SK-N-DZ (cell line): ENCODE data around the gene CDH4.

Experiments used
- DNase-seq: peaks from one replicate; pipeline ENCODE4 v3.0.0-alpha.2; 2015; ENCODE audit warnings: low spot score

The CDH4 gene

DNA sequence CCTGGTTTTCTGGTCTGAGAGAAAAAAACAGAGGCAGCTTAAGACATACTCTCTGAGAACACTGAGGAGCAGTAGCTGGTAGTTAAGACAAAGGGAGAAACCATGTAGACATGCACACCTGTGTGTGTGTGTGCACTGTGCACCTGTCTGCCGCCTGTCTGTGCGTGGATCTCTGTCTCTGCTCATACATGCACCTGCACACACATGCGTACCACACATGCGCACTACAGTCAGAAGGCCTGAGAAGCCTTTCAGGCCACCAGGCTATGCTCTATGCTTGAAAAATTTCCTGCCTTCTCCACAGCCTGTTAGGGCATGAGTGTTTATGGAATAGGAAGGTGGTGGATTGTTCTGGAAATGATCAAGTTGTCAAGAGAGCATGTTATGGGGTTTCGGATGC lies 103.5 kb downstream of the CDH4 start:
- DNase-seq: no peak

DNA sequence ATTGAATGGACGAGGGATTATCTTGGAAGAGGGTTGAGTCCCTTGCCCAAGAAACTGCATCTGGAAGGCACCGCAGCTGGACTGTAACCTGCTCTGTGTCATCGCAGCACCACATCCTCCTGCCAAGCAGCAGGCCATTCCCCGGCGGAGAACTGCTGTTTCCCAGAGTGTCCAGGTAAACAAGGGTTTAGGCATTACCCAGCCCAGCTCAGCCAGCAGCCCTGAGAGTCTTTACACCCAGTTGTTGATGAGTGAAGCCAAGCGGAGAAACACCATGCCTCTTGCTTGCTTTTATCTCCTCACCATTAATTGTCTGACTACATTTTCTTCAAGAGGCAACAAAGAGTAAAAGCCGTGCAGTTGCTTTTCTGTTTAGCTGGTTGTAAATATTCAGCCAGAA lies 104.1 kb downstream of the CDH4 start:
- no peak for DNase-seq

DNA sequence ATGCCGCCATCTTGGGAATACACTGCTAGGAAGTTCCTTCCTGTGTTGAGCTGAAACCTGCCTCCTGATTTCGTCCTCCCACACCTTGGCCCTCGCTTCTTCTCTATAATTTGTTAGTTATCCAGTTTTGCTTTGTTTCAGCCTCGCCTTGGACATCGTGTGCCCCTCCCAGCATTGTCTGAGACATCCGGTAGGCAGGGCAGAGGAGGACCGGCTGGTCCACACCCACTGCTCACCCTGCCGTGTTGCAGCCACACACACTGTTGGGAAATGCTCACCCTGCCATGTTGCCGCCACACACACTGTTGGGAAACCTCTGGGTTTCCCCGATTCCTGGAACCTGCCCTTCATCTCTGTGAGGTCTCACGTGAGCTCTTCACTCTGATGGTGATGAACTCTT lies 105.1 kb downstream of the CDH4 start:
- no peak for DNase-seq

DNA sequence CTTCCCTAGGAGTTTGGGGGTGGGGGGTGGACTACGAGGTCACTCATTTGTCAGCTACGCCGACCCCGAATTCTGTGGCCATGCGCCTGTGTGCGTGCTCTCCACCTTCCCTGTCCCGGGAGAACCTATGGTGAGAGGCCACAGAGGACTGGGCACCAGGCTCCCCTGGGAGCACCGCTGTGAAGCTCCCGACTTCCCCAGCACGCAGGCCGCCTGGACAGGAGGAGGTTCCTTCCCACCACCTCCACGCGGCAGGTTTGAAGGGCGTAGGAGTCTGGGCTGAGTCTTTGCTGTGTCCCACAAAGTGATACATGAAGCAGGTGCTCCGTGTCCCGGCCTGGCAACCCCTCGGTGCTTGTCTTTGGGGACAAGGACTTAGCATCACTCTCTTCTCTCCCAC lies 107.2 kb downstream of the CDH4 start:
- no peak for DNase-seq

DNA sequence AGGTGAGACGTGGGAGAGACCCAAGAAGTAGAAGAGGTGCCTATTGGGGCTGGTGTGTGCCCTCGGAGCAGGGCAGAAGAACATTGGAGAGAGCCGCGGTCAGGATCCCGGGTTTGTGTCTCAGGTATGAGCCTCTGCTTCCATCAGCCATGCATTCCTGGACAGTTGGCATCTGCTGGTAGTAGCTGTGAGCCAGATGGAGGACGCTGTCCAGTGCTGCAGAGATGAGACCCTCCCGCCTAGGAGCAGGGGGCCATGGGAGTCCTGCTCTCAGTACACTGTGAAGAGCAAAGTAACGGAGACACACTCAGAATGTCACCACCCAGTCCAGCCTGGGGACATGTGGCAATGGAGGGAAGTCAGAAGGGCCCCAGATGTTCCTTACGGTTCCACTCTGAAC lies 108.2 kb downstream of the CDH4 start:
- no peak for DNase-seq

DNA sequence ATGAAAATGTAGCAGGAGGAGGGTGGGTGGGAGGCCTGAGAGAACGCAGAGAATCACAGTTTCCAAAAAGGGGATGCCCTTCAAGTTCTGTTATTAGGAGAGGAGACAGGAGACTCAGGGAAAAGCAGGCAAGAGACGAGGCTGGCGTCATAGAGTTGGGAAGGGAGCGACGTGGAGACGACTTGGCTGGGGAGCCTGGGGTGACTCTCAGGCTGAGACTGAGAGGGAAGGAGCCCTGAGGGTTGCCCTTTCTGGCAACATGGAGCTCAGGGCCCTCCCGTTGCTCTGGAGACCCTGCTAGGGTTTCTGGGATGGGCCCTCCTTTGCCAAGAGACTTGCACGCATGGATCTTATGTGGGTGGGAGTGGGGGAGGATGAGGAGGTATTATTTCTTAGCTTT lies 108.9 kb downstream of the CDH4 start:
- no peak for DNase-seq

DNA sequence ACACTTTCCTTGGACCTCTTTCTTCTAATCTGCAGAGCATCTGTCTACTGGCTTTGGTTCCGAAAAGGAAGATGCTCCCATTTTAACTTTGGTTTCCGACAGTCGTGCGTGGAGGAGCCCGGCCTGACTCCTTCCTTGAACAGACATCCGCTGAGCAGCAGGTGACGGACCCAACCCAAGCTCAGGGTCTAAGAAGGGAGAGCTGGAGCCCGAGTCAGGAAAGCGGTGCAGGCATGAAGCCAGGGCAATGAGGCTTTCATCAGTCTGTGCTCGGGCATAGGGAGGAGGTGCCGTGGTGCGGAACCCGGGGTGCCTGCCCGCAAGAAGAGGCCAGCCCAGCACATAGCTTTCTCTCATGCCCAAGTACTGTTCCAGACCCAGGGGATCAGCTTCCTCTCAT lies 109.4 kb downstream of the CDH4 start:
- DNase-seq: no peak

DNA sequence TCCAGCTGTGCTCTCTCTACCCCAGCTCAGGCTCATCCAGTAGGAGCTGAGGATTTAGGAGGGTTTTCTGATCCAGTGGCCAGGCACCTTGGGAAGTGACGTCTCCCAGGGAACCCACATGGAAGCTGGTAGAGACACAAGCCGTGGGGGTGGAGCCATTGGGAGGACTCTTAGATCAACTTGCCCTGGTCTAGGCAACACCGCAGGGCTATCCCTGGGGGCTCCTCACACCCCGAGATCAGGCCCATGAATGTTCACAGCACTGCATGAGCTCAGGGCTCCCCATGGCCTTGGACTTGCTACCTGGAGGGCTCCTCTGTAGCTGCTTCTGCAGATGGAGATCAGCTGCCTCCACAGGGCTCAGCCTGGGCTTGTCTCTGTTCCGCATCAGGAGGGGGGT lies 112.1 kb downstream of the CDH4 start:
- no peak for DNase-seq

DNA sequence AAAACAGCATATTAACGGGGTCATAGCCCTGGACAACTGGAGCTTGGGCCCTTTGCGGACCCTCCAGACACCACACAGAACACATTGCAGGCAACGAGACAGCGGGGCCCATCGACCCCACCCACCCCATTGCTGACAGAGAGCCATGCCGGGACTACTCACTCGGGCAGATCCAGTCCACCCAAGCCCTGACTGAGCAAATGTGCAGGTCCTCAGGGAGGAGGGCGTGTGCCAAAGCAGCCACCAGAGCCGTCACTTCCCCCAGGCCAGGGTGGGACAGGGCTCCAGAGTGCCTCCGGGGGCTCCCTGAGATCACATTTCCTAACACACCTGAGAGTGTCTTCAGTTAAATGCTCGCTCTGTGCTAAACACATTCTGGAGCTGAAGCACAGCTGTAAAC lies 114.9 kb downstream of the CDH4 start:
- DNase-seq: no peak

DNA sequence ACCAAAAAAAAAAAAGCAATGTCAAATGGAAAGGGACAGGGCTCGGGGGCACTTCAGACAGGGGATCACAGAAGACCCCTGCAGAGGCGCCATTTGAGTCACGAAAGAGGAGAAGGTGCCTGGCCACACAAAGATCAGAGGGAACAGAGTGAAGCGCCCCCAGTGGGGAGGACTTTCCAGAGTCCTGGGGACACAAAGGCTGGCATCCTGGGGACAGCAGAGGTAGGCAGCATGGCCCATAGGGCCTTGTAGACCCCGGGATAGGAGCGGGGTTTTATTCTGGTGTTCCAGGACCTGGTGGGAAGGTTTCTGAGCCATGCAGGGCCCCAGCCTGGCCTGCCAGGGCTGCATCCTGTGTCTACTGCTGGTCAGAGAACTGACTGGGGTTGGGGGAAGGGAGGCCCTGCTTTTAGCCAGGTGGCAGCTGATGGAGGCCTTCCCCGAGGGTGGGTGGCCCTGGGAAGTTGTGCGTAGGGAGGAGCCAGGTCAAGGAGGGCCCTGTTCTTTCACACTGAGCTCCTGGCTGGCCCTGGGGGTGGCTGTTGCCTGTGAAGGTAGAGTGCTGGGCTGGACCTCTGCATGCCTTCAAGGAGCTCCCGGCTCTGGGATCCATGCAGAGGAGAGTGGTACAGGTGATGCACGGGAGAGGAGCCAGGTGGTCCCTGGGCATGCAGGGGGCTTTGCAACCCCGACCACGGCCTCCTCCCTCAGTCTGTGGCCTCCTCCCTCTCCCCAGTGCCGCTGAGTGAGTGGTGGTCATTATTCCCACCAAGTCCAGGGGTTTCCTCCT lies 117.9 kb downstream of the CDH4 start:
- DNase-seq: no peak

DNA sequence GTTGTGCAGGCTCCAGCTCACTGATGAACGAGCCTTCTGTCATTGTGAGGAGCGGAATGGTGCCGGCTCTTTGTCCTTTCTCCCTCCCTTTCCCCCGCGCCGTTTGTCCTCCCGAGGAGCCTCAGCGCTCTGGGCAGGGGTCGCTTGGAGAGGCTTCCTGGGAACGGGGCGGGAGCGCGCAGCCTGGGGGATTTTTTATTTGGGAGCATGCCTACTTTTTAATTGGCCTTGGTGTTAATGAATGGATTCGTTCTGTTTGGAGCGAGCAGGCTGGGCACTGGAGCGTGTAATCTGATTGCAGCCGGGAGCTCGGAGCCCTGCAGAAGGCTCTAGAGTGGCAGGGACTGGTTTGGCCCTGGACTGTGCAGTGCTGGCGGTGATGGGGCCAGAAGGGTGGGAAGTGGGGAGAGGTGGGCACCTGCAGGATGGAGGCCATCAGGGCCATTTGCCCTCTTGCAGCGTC lies 118.8 kb downstream of the CDH4 start:
- no peak for DNase-seq

DNA sequence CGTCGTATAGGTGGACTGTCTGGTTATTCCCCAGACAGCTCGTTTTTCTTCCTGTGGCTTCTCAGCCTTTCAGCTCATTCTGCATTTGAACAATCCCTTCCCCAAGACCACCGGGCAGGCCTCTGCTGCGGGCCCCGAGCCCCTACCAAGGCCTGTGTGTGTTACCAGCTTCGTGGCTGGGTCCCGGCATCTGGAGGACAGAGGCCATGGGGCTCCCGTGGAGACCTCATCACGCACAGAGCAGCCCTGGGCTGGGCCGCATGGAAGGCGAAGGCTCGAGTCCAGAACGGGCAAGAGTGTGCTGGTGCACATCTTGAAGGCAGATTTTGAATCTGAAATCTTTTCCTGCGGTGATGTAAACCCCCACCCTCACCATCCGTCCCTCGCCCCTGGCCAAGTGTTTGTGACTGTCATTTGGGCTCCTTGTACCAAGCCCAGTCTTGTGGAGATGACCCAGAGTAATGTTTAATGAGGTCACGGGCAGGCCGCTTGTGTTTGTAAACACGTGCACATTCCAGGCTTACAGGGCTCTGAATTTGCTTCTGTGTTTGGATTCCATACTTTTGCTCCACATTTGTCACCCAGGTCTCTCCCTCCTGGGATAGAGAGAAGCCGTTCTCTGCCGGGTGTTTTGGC lies 119.6 kb downstream of the CDH4 start:
- DNase-seq: no peak

DNA sequence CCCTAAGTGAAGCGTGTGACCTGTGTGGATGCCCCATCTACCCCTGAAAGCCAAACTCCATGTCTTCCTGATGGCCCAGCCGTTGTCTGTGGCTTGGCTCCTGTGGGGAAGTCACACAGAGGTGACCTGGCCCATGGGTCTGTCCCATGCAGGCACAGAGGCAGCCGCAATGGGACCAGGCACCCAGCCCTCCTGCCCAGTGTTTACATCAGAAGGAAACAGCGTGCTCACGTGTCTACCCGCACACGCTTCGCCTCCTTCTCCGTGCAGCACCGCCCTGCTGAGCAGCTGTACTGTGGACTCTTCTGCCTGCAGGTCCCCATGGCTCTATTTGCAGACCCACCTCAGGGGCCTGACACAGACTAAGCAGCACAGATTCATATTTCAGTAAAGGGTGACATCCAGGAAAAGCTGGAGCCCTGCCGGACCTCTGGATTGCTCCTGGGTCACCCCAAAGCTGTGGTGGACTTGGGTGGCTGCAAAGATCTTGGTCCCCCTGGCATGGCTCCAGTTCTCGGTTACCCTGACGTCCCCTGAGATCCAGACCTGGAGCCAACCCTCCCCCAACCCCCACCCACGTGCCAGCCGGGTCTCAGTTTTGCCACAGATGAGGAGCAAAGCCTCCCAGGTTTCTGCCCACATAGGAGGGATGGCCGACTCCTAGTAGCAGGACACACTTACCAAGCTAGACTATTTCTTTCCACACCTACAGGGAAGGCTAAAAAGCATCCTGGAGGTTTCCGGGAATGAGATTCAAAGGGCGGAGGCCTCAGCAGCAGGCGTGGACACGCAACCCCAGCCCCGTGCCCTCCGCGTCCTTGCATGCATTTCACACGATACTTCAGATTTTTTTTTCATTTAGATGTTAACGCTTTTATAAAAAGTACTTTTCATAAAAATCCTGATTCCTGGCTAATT lies 120.3 kb downstream of the CDH4 start:
- no peak for DNase-seq

DNA sequence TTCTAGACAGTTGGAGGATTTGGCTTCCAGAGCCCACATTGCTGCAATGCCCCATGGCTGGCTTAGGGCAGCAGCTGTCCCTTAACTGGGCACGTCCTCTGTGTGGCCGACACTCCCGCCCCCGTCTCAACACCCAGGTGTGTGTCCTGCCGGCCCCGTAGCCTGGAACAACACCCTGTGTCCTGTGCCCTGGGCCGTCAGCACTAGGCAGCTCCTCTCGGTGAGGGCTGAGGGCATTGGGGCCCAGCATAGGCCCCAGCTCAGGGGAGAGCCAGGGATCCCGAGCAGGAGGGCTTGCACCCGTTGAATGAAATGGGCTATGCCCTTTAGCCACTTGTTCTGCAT lies 121.0 kb downstream of the CDH4 start:
- DNase-seq: no peak

DNA sequence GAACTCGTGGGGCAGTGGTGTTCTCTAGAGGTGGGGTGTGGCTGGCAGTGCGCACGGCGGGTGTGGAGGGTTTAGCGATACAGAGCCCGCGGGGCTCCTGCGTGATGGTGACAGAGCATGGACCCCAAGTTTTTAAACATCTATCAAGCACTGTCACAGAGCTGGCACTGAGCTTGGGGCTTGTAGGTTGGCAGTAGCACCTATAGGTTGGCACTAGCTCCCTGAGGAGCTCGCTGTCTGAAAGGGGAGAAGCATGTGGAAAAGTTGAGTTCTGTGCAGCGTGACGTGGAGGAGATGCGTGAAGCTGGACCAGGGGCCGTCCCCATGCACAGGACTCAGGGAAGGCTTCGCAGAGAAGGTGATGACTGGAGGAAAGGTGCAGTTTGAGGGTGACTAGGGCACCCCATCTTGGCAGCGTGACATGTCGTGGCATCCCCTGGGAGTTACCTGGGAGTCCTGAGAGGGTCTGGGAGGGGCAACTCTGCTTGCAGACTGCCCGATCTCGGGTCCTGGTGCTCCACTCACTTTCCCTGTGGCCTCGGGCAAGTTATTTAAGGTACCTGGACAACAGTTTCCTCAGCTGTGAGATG lies 122.0 kb downstream of the CDH4 start:
- DNase-seq: no peak

DNA sequence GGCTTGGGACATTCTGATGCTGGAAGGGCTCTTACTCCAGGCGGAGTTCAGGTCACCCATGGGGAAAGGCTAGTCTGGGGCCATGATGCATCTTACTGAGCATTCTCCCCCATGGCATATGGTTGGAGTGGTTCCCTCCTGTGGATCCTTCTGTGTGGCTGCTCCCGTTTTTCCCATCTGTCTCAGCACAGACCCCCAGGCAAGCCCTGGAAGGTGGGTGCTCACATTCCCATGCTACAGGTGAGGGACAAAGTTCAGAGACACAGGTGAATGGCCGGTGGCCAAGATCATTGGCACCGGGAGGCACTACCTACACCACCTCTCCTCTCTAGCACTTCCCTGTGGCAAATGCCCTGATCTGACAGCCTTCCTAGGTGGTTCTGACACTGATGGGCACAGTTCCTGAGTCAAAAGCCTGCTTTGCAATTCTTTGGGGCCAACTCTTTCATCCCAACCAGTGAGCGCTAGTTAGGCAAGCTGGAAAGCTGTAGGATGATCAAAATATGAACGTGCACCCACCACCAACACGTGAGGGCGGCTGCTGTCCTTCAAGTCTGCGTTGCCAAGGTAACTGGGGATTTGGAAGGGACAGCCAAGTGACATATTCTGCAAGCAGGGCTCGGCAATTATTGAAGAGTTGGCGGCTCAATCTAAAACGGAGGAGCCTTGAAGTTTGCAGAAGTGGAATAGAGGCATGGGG lies 124.6 kb downstream of the CDH4 start:
- DNase-seq: no peak

DNA sequence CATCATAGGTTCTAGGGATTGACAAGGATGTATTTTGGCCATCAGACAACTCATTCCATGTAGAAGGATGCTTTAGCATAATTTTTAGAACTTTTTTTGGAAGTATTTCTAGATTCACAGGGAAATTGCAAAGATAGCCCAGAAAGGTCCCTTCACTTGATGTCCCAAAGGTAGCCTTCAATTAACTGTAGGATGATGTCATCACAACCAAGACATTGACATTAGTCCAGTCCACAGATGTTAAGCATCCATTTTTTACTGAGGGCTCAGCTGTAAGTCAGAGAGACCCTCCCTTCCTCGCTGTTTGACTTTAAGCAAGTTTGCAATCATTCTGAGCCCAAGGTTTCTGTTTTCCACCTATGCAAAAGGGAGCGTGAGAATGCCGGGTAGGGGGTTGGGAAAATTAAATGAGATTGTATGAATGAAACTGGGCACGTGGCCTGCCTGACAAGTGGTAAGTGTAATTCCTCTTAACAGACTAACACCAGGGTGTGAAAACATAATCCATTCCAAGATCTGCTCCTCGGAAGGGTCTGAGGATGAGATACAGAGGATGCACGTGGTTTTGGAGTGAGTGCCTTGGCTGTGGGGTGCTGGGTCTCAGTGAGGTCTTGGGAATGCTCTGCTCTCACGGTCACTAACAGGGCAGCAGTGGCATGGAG lies 126.8 kb downstream of the CDH4 start:
- no peak for DNase-seq

DNA sequence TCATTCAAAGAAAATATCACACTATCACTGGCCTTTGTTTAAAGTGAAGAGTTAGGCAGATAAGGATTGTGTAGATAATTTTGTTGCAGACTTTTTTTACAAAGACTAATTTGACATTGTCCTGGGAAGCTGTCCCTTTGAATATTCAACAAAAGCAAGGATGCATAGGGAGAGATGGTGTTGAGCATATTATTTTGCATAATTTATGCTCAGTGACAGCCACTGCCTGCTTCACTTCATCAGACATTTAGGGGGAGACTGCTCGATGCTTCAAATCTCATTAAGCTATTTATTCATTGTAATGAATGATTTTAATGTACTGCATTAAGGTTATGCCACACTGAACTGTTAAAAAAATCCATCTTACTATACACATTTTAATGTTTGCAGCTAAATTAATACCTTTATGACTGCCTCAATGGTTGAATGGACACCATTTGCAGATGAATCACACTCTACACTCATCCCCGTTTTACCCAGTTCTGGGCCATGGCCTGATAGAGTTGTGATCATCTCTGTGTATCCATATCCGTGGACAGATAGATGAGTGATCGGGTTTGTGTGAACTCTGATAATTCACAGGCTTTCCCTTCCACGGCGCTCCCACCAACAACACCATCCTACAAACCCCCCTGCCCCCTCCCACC lies 128.0 kb downstream of the CDH4 start:
- DNase-seq: no peak

DNA sequence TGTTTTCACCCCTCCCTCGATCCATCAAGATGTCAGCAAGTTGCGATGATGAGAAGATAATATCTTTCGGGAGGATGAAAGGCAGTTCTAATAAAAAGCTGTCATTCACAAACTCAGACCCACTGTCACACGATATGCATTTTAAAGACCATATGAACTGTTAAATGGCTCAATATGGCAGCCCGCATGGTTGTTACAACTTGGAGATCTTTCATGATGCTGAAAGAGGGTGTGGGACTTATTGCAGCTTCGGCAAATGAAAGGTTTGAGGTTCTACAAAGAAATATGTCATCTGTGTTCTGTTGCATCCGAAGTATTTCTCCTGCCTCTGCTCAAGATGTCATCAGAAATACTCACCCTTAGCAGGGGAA lies 128.5 kb downstream of the CDH4 start:
- DNase-seq: no peak

DNA sequence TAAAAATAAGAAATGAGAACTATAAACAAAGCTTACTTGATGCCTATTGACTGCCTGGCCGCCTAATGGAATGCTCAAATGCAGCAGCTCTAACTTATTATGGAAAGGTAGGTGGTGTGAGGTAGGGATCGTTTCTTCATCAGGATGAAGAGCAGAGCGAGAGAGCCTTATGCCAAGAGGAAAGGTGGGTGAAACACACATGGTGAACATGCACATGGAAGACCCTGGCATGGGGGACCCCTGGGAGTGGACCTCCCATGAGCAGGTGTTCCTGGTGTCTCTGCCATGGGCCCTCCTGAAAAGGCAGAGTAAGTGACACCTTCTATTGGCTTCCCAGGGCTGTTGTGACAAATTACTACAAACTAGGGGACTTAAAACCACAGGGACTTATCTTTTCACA lies 130.1 kb downstream of the CDH4 start:
- no peak for DNase-seq
